Measurements from ENCODE around the gene NLE1. TPM values are rescaled to one million over a fixed set of nuclear protein-coding genes. Genes with fewer than 3 reads are reported as not detected.

Gene NLE1
- polyA plus RNA-seq, 1 of the 3 experiments (the other 2 are of a cell fraction), result 22.1 TPM

GRCh38 chr17:35127751-35128514, 14.2 kb downstream of the NLE1 start:
- no peaks in the 10 kb centered on the region for H3K9me2 ChIP-seq
- H3K4me3 ChIP-seq (ENCODE audit: low read depth in 2 of 2, low read length in 1 of 2), result no peak overlapping the region
- H3K36me3 ChIP-seq (replicated peaks in 1 of 2; ENCODE audit: control insufficient read depth in 1 of 2, insufficient read depth in 2 of 2, low read length in 1 of 2), result peaks cover 0 to 28% of the 10 kb centered on the region in 2 experiments
- no peak for TF ChIP-seq TEAD4 (IDR thresholded peaks at IDR 0.05; ENCODE audit: borderline replicate concordance, insufficient read depth)
- no peak for TF ChIP-seq FOSL2 (IDR thresholded peaks at IDR 0.05; ENCODE audit: borderline replicate concordance, low read depth)
- no peak for TF ChIP-seq SIN3A (IDR thresholded peaks at IDR 0.05; ENCODE audit: borderline replicate concordance, low read depth, low read length)
- TF ChIP-seq ELF1 (IDR thresholded peaks at IDR 0.05), result no peak
- no peak for TF ChIP-seq IRF3 (IDR thresholded peaks at IDR 0.05; ENCODE audit: low read depth, low read length)
- H3K27me3 ChIP-seq (ENCODE audit: insufficient read depth), result no peaks in the 10 kb centered on the region
- ChIA-PET POLR2A (no interaction called here), CTCF (interaction anchor here (0.7 to 5.4 kb wide), 6 partner anchors 8 to 708 kb away, joined by 3 to 24 read pairs (median 3); partner anchors contain the start of genes NLE1 and RAD51D)
- no peaks in the 10 kb centered on the region for H3K79me2 ChIP-seq (ENCODE audit: insufficient read depth)
- no peak overlapping the region for H2AFZ ChIP-seq (ENCODE audit: low read depth)
- no peak overlapping the region for H3K4me2 ChIP-seq
- H3K27ac ChIP-seq (ENCODE audit: low read depth in 2 of 2, low read length in 1 of 2), result no peak overlapping the region
- no peaks in the 10 kb centered on the region for H3K9me3 ChIP-seq
- H4K20me1 ChIP-seq (ENCODE audit: insufficient read depth), result no peaks in the 10 kb centered on the region
- DNase-seq, result no peak
- no peaks in the 10 kb centered on the region for H3K4me1 ChIP-seq (ENCODE audit: control insufficient read depth in 1 of 2, insufficient read depth in 2 of 2, low read depth in 1 of 2, low read length in 1 of 2)
- no peaks in the 10 kb centered on the region for H3F3A ChIP-seq (replicated peaks; ENCODE audit: insufficient read depth)
- 93% methylated on average over 11 of the region's 11 CpGs for WGBS (ENCODE audit: low lambda C conversion rate)
- H3K9ac ChIP-seq, result no peak overlapping the region

GRCh38 chr17:35121315-35121714, 20.8 kb downstream of the NLE1 start, which contains the start of gene FNDC8:
Gene FNDC8, plus strand, starts transcription at chr17:35121615. Its CDS starts 79 bp downstream, at chr17:35121694.
- H2AFZ ChIP-seq (ENCODE audit: low read depth), result no peak within 1 kb of the TSS
- POLR2A ChIA-PET, result interaction anchor here (1.1 kb wide), 1 partner anchor 20 kb away, joined by 4 read pairs; no protein-coding TSS in a partner anchor
- no peak within 1 kb of the TSS for H3K9ac ChIP-seq
- no peaks in the 10 kb centered on the region for H3K9me3 ChIP-seq
- CTCF ChIA-PET, result interaction anchor here (1.3 to 4.0 kb wide), 6 partner anchors 20 to 701 kb away, joined by 4 to 21 read pairs (median 10); partner anchors contain the start of gene NLE1
- H3K79me2 ChIP-seq (ENCODE audit: insufficient read depth), result peaks cover 21% of the 10 kb centered on the region
- no peaks in the 10 kb centered on the region for H3K36me3 ChIP-seq (replicated peaks in 1 of 2; ENCODE audit: control insufficient read depth in 1 of 2, insufficient read depth in 2 of 2, low read length in 1 of 2)
- no peaks in the 10 kb centered on the region for H4K20me1 ChIP-seq (ENCODE audit: insufficient read depth)
- TF ChIP-seq TEAD4 (IDR thresholded peaks at IDR 0.05; ENCODE audit: borderline replicate concordance, insufficient read depth), result no peak
- no peak for TF ChIP-seq RFX5 (IDR thresholded peaks at IDR 0.05; ENCODE audit: low read length)
- TF ChIP-seq YY1 (IDR thresholded peaks at IDR 0.05; ENCODE audit: low read depth), result no peak
- TF ChIP-seq TCF12 (IDR thresholded peaks at IDR 0.05), result no peak
- TF ChIP-seq RCOR1 (IDR thresholded peaks at IDR 0.05; ENCODE audit: low read length), result no peak
- TF ChIP-seq ZBTB33 (IDR thresholded peaks at IDR 0.05; ENCODE audit: borderline replicate concordance, low read depth), result no peak
- no peak for TF ChIP-seq EZH2phosphoT487 (IDR thresholded peaks at IDR 0.05; ENCODE audit: borderline replicate concordance, low read depth)
- no peak for TF ChIP-seq REST (IDR thresholded peaks at IDR 0.05; ENCODE audit: low read depth, low read length)
- WGBS (ENCODE audit: low lambda C conversion rate), result 92% methylated on average over 3 of the region's 3 CpGs
- DNase-seq, result no peak
- H3K9me2 ChIP-seq, result no peaks in the 10 kb centered on the region
- no peak within 1 kb of the TSS for H3K4me3 ChIP-seq (ENCODE audit: low read depth in 2 of 2, low read length in 1 of 2)
- H3K27me3 ChIP-seq (ENCODE audit: insufficient read depth), result no peaks in the 10 kb centered on the region
- no peaks in the 10 kb centered on the region for H3F3A ChIP-seq (replicated peaks; ENCODE audit: insufficient read depth)
- peaks cover 0 to 16% of the 10 kb centered on the region in 2 experiments; a peak in 1 of 4 replicates for H3K4me1 ChIP-seq (ENCODE audit: control insufficient read depth in 1 of 2, insufficient read depth in 2 of 2, low read depth in 1 of 2, low read length in 1 of 2)
- no peak within 1 kb of the TSS for H3K27ac ChIP-seq (ENCODE audit: low read depth in 2 of 2, low read length in 1 of 2)
- H3K4me2 ChIP-seq, result no peak within 1 kb of the TSS

Measured in SK-N-SH (cell line).